ENCODE measurements around the gene ITCH.

- TF ChIP-seq, protein P1, sequence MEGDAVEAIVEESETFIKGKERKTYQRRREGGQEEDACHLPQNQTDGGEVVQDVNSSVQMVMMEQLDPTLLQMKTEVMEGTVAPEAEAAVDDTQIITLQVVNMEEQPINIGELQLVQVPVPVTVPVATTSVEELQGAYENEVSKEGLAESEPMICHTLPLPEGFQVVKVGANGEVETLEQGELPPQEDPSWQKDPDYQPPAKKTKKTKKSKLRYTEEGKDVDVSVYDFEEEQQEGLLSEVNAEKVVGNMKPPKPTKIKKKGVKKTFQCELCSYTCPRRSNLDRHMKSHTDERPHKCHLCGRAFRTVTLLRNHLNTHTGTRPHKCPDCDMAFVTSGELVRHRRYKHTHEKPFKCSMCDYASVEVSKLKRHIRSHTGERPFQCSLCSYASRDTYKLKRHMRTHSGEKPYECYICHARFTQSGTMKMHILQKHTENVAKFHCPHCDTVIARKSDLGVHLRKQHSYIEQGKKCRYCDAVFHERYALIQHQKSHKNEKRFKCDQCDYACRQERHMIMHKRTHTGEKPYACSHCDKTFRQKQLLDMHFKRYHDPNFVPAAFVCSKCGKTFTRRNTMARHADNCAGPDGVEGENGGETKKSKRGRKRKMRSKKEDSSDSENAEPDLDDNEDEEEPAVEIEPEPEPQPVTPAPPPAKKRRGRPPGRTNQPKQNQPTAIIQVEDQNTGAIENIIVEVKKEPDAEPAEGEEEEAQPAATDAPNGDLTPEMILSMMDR (IDR thresholded peaks at IDR 0.05; ENCODE audit: poor library complexity): no peak
- no peak for TF ChIP-seq EZH2 (IDR thresholded peaks at IDR 0.05; ENCODE audit: borderline replicate concordance)
These were observed 5.5 kb downstream of the ITCH start for GRCh38 chr20:34368547-34368946.
